Measurements from ENCODE around the gene CLIP1.

DNA sequence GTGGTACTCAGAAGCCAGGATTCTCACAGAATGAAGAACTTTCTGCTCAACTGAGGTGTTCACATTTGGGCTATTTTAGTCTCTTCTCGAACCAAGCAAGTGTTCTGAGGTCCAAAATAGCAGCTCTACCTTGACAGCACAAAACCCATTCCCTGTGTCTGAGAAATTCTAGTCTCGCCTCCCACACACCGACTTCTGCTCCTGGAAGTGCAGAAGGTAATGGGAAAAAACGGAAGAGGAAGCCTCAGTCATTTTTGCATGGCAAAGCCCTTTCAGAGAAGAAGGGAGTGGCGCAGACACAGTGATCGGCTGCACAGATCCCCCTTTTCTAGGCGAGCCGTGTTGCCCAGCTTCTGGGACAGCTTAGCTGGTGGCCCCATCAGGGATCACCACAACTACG, 125.0 kb downstream of the CLIP1 start:
- TF ChIP-seq, protein P1, sequence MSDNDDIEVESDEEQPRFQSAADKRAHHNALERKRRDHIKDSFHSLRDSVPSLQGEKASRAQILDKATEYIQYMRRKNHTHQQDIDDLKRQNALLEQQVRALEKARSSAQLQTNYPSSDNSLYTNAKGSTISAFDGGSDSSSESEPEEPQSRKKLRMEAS (IDR thresholded peaks at IDR 0.05) = no peak
- TF ChIP-seq ZFX (IDR thresholded peaks at IDR 0.05) (no peak), EZH2 (IDR thresholded peaks at IDR 0.05) (no peak)
- TF ChIP-seq, protein P2, sequence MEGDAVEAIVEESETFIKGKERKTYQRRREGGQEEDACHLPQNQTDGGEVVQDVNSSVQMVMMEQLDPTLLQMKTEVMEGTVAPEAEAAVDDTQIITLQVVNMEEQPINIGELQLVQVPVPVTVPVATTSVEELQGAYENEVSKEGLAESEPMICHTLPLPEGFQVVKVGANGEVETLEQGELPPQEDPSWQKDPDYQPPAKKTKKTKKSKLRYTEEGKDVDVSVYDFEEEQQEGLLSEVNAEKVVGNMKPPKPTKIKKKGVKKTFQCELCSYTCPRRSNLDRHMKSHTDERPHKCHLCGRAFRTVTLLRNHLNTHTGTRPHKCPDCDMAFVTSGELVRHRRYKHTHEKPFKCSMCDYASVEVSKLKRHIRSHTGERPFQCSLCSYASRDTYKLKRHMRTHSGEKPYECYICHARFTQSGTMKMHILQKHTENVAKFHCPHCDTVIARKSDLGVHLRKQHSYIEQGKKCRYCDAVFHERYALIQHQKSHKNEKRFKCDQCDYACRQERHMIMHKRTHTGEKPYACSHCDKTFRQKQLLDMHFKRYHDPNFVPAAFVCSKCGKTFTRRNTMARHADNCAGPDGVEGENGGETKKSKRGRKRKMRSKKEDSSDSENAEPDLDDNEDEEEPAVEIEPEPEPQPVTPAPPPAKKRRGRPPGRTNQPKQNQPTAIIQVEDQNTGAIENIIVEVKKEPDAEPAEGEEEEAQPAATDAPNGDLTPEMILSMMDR (IDR thresholded peaks at IDR 0.05 in 2 of 3, conservative IDR thresholded peaks at IDR 0.05 in 1 of 3; ENCODE audit: borderline replicate concordance in 1 of 3, insufficient read depth in 1 of 3, low read depth in 2 of 3, low read length in 2 of 3) = no peak

Data from HCT116 (cell line).